H1 (cell line): ENCODE results near the gene USP24. TPM values are rescaled to one million over a fixed set of nuclear protein-coding genes. Genes with fewer than 3 reads are reported as not detected.

Experiments
- CTCF ChIA-PET: fragments of 300-600 bp; sonication (Branson Sonifier 250); formaldehyde crosslinking; loops from one replicate; lab custom pipeline; 2021; ENCODE audit not compliant: partially characterized antibody; lab: Charles Lee
- POLR2A ChIA-PET: fragments of 300-600 bp; sonication (Branson Sonifier 250); formaldehyde crosslinking; loops from one replicate; lab custom pipeline; 2021; ENCODE audit warnings: inconsistent platforms; ENCODE audit not compliant: partially characterized antibody; lab: Charles Lee
- DNase-seq, 2 experiments: peaks; one replicate each; pipeline versions ENCODE4 v3.0.0 to v3.0.0-alpha.2; 2010 to 2022; ENCODE audit warnings: low spot score in 2 of 2, low read depth in 1 of 2, mixed read lengths in 1 of 2
- FAIRE-seq: peaks from 2 replicates; lab custom pipeline; 2011; peaks lifted over from hg19 to GRCh38; lab: Jason Lieb, UNC
- H2AFZ ChIP-seq: 2 replicates; pipeline ENCODE4 v1.8.1; 2012; ENCODE audit warnings: low read length, inconsistent platforms
- H2AK5ac ChIP-seq: 2 replicates; pipeline ENCODE4 v1.6.1; 2013; ENCODE audit warnings: low read depth, low read length
- H2BK120ac ChIP-seq: replicated peaks from 2 replicates; pipeline ENCODE3; 2013; ENCODE audit warnings: low read depth, low read length, inconsistent platforms
- H2BK12ac ChIP-seq: 2 replicates; pipeline ENCODE4 v1.6.1; 2013; ENCODE audit warnings: low read depth, low read length
- H2BK15ac ChIP-seq: 2 replicates; pipeline ENCODE4 v1.6.1; 2013; ENCODE audit warnings: low read length
- H2BK20ac ChIP-seq: 2 replicates; pipeline ENCODE4 v1.6.1; 2013; ENCODE audit warnings: low read length
- H2BK5ac ChIP-seq: 2 replicates; pipeline ENCODE4 v1.6.1; 2013; ENCODE audit warnings: low read depth, low read length
- H3K14ac ChIP-seq: 2 replicates; pipeline ENCODE4 v1.6.1; 2013; ENCODE audit warnings: inconsistent platforms; ENCODE audit not compliant: insufficient read length
- H3K18ac ChIP-seq: 2 replicates; pipeline ENCODE4 v1.6.1; 2013; ENCODE audit warnings: low read length; ENCODE audit errors: extremely low read depth
- H3K23ac ChIP-seq: 2 replicates; pipeline ENCODE4 v1.6.1; 2013; ENCODE audit warnings: inconsistent platforms; ENCODE audit not compliant: insufficient read length
- H3K23me2 ChIP-seq: 2 replicates; pipeline ENCODE4 v1.6.1; 2013; ENCODE audit warnings: low read depth, low read length
- H3K27ac ChIP-seq: 2 replicates; pipeline ENCODE4 v1.6.1; 2011; ENCODE audit warnings: low read depth, low read length, inconsistent platforms
- H3K27me3 ChIP-seq, 4 experiments: replicated peaks in 1 of 4; 1 replicate in 1 of 4; 2 replicates in 3 of 4; pipeline versions ENCODE4 v1.6.1 to v1.8.1; 2011 to 2013; ENCODE audit warnings: low read length in 3 of 4, mild to moderate bottlenecking in 3 of 4, inconsistent platforms in 2 of 4, mixed read lengths in 2 of 4, moderate library complexity in 1 of 4; ENCODE audit not compliant: control insufficient read depth in 3 of 4, insufficient read depth in 3 of 4; ENCODE audit errors: extremely low read depth in 1 of 4
- H3K36me3 ChIP-seq, 4 experiments: 2 replicates each; pipeline versions ENCODE4 v1.6.1 to v1.8.1; 2011 to 2013; ENCODE audit warnings: mild to moderate bottlenecking in 4 of 4, low read length in 3 of 4, moderate library complexity in 2 of 4, control low read depth in 1 of 4, inconsistent platforms in 1 of 4; ENCODE audit not compliant: insufficient read depth in 4 of 4, control insufficient read depth in 2 of 4
- H3K4ac ChIP-seq: replicated peaks from 2 replicates; pipeline ENCODE3; 2013; ENCODE audit warnings: low read length, low read depth, mixed read lengths, inconsistent platforms; ENCODE audit not compliant: insufficient read length
- H3K4me1 ChIP-seq, 4 experiments: replicated peaks in 1 of 4; 1 replicate in 1 of 4; 2 replicates in 3 of 4; pipeline versions ENCODE4 v1.6.1 to v1.8.1; 2011 to 2013; ENCODE audit warnings: low read length in 3 of 4, inconsistent platforms in 2 of 4, mixed read lengths in 1 of 4; ENCODE audit not compliant: insufficient read depth in 4 of 4, control insufficient read depth in 3 of 4
- H3K4me2 ChIP-seq, 2 experiments: 2 replicates each; pipeline versions ENCODE4 v1.6.1 to v1.8.1; 2011 to 2013; ENCODE audit warnings: low read depth in 2 of 2, low read length in 2 of 2, control low read depth in 1 of 2, inconsistent platforms in 1 of 2, mild to moderate bottlenecking in 1 of 2; ENCODE audit not compliant: insufficient read depth in 1 of 2
- H3K4me3 ChIP-seq, 4 experiments: fragments of 200-600, 300-600 bp in 1 of 4; sonication (generic), shearing (Covaris generic), sonication (Bioruptor Twin) in 1 of 4; 2 replicates each; pipeline versions ENCODE4 v1.5.1 to v1.8.1; 2011 to 2016; ENCODE audit warnings: low read length in 4 of 4, low read depth in 3 of 4, control low read depth in 2 of 4, inconsistent platforms in 2 of 4, mild to moderate bottlenecking in 2 of 4, mixed read lengths in 1 of 4, moderate library complexity in 1 of 4; ENCODE audit not compliant: insufficient read depth in 2 of 4; ENCODE audit errors: extremely low read depth in 1 of 4
- H3K56ac ChIP-seq: replicated peaks from 2 replicates; pipeline ENCODE3; 2013; ENCODE audit warnings: low read depth, mild to moderate bottlenecking, mixed read lengths, low read length, inconsistent platforms; ENCODE audit not compliant: insufficient read length
- H3K79me1 ChIP-seq: 2 replicates; pipeline ENCODE4 v1.6.1; 2013; ENCODE audit warnings: low read depth, low read length, control low read depth
- H3K79me2 ChIP-seq, 2 experiments: 2 replicates each; pipeline versions ENCODE4 v1.6.1 to v1.8.1; 2012 to 2013; ENCODE audit warnings: low read length in 2 of 2, mild to moderate bottlenecking in 2 of 2, inconsistent platforms in 1 of 2; ENCODE audit not compliant: insufficient read depth in 2 of 2, control insufficient read depth in 1 of 2
- H3K9ac ChIP-seq, 4 experiments: replicated peaks in 1 of 4; 1 replicate in 1 of 4; 2 replicates in 3 of 4; pipeline versions ENCODE4 v1.6.1 to v1.8.1; 2011 to 2013; ENCODE audit warnings: low read depth in 3 of 4, low read length in 3 of 4, control low read depth in 2 of 4, mild to moderate bottlenecking in 2 of 4, moderate library complexity in 2 of 4, inconsistent platforms in 1 of 4; ENCODE audit errors: extremely low read depth in 1 of 4
- H3K9me3 ChIP-seq, 2 experiments: 2 replicates each; pipeline versions ENCODE4 v1.6.1 to v1.8.1; 2012 to 2013; ENCODE audit warnings: mild to moderate bottlenecking in 2 of 2, moderate library complexity in 2 of 2, control low read depth in 1 of 2, inconsistent platforms in 1 of 2, low read depth in 1 of 2, low read length in 1 of 2, mixed read lengths in 1 of 2; ENCODE audit not compliant: insufficient read depth in 2 of 2
- H4K20me1 ChIP-seq, 2 experiments: replicated peaks in 1 of 2; 2 replicates each; pipeline versions ENCODE3 to v1.8.1; 2011 to 2013; ENCODE audit warnings: inconsistent platforms in 2 of 2, low read length in 2 of 2, mild to moderate bottlenecking in 1 of 2; ENCODE audit not compliant: insufficient read depth in 2 of 2, control insufficient read depth in 1 of 2
- H4K5ac ChIP-seq: 2 replicates; pipeline ENCODE4 v1.6.1; 2013; ENCODE audit warnings: low read length, low read depth, mixed read lengths, inconsistent platforms; ENCODE audit not compliant: insufficient read length
- H4K8ac ChIP-seq: 2 replicates; pipeline ENCODE4 v1.8.0; 2013; ENCODE audit warnings: mild to moderate bottlenecking, moderate library complexity, low read length, inconsistent platforms; ENCODE audit not compliant: insufficient read depth; ENCODE audit errors: extremely low read depth
- H4K91ac ChIP-seq: replicated peaks from 2 replicates; pipeline ENCODE3; 2013; ENCODE audit warnings: low read length, mixed read lengths, inconsistent platforms; ENCODE audit not compliant: insufficient read length
- BCL11A ChIP-seq, 2 experiments: IDR thresholded peaks; one replicate each; pipeline ENCODE4 v1.6.1; 2011; ENCODE audit warnings: low read depth in 2 of 2, low read length in 2 of 2, mild to moderate bottlenecking in 2 of 2
- CTBP2 ChIP-seq: IDR thresholded peaks from 2 replicates; pipeline ENCODE4 v1.7.0; 2011; ENCODE audit warnings: borderline replicate concordance, mild to moderate bottlenecking, moderate library complexity, mixed read lengths, low read length; ENCODE audit not compliant: insufficient read depth, insufficient read length
- NANOG ChIP-seq: IDR thresholded peaks from 2 replicates; pipeline ENCODE4 v1.6.1; 2011; ENCODE audit warnings: low read length, low read depth, mild to moderate bottlenecking, inconsistent platforms; ENCODE audit not compliant: insufficient read depth, poor library complexity, severe bottlenecking
- PHF8 ChIP-seq: fragments of 200-600 bp; sonication (generic); conservative IDR thresholded peaks from 2 replicates; pipeline ENCODE4 v1.7.1; 2012; ENCODE audit warnings: low read depth, mild to moderate bottlenecking, inconsistent platforms, low read length, moderate library complexity
- POLR2A ChIP-seq, 2 experiments: IDR thresholded peaks; 1 replicate in 1 of 2; 2 replicates in 1 of 2; pipeline ENCODE4 v1.6.1; 2011; ENCODE audit warnings: low read depth in 2 of 2, low read length in 2 of 2, mild to moderate bottlenecking in 2 of 2; ENCODE audit errors: control extremely low read depth in 1 of 2
- SIN3A ChIP-seq, 2 experiments: IDR thresholded peaks in 1 of 2; conservative IDR thresholded peaks in 1 of 2; 2 replicates each; pipeline ENCODE4 v1.6.1; 2011 to 2012; ENCODE audit warnings: low read length in 2 of 2, improper control_type of control experiment in 1 of 2, low read depth in 1 of 2, mild to moderate bottlenecking in 1 of 2
- WGBS, 2 experiments: shearing (Covaris generic) in 1 of 2; methylation state at CpG; one replicate each; pipeline versions ENCODE4 v1.1.6 to v1.1.7; 2013 to 2015; ENCODE audit warnings: low lambda C conversion rate in 2 of 2, mixed read lengths in 2 of 2, inconsistent platforms in 1 of 2, low coverage in 1 of 2, missing lambda C conversion rate in 1 of 2; ENCODE audit not compliant: insufficient replicate concordance in 2 of 2, insufficient coverage in 1 of 2, insufficient read length in 1 of 2; ENCODE audit errors: extremely low coverage in 1 of 2, missing lambda C conversion rate in 1 of 2; 5-methylcytosine and 5-hydroxymethylcytosine counted together
- polyA plus RNA-seq, 7 experiments: library from polyadenylated mRNA; depleted of rRNA in 3 of 7; stranded (reverse) in 5 of 7; unstranded in 2 of 7; fragments of >200 nt in 5 of 7; fragments of 200-250 nt in 2 of 7; gene quantifications; 1 replicate in 5 of 7; 2 replicates in 1 of 7; 4 replicates in 1 of 7; pipeline versions ENCODE4 v1.2.1 to v1.2.3, GENCODE V29; 2011 to 2013; ENCODE audit warnings: missing spikeins in 2 of 7, mixed read lengths in 2 of 7
- total RNA-seq: library from RNA; stranded (reverse); fragmentation: NEBNext Ultra II Directional; extraction: Animal tissue kit (Norgen Biotek cat#: 25700); gene quantifications from 2 replicates; pipeline ENCODE4 v1.2.1, GENCODE V29; 2021
- TF ChIP-seq, protein P1 (sequence below): IDR thresholded peaks from 2 replicates; pipeline ENCODE4 v1.6.1; 2011; ENCODE audit warnings: low read length, improper control_type of control experiment

Gene USP24
- total and polyA plus RNA-seq, 2 of the 8 experiments (the other 6 are each of a cell fraction or from before 2014, with no cell fraction given), result 11.1 to 34.6 TPM

DNA sequence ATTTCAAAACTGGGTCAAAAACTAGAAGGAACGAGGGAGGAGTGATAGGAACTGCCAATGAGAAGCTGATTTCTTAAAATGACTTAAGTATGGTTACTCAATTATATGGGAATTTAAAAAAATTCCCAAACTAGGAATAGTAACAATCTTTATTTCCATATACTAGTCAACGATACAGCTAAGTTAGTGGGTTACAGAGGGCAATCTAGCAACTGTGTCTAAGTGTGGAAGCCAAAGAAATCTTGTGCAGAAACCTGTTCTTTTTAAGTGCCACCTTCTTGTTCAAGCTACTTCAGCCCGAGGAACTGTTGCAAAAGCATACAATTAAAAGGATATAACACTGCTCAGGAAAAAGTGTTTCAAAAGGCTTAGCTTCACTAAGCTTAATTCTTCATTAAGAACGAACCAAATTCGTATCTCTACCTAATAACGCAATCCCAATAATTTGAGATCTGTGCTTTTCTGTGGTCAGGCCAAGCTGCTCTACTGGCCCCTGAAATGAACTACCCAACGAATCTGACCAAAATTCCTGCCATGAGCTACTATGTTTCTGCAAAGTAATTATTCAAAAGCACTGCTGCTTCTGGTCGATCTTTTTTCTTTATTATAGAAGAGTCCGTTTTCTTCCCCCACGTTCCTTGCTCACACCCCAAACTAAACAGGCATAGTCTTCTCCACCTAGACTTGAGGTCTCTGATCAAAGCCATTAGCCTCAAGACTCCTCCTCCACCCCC is 1.8 kb downstream of the USP24 start:
- Histone ChIP-seq H3K27ac (no peak overlapping the region), H3K36me3 (no peaks in the 10 kb centered on the region; a peak in 1 of 8 replicates), H3K4me2 (peak overlapping the region; percentile 81 to 90), H3K14ac (no peak overlapping the region), H2BK15ac (no peak overlapping the region), H3K4me1 (peaks cover 0 to 18% (median 10%) of the 10 kb centered on the region in 4 experiments; a peak in 6 of 7 replicates), H3K23ac (no peak overlapping the region), H3K9me3 (no peaks in the 10 kb centered on the region), H2BK120ac (no peak overlapping the region), H4K8ac (no peak overlapping the region), H2BK20ac (peak overlapping the region; percentile 21; the same call in 1 of the 2 replicates), H2BK5ac (no peak overlapping the region; the same call in 1 of the 2 replicates), H2AK5ac (no peak overlapping the region), H2AFZ (no peak overlapping the region), H3K79me2 (peaks cover 4 to 56% of the 10 kb centered on the region in 2 experiments; a peak in 2 of 4 replicates), H4K20me1 (peaks cover 7 to 9% of the 10 kb centered on the region in 2 experiments), H3K79me1 (no peaks in the 10 kb centered on the region), H4K5ac (no peak overlapping the region), H4K91ac (no peak overlapping the region), H3K23me2 (peaks cover 16% of the 10 kb centered on the region), H3K18ac (no peak overlapping the region; the same call in 1 of the 2 replicates), H2BK12ac (no peak overlapping the region), H3K4ac (no peak overlapping the region), H3K4me3 (peak overlapping the region; percentile 60 to 92 (median 78); a peak in 7 of 8 replicates), H3K27me3 (peaks cover 0 to 3% (median 1%) of the 10 kb centered on the region in 4 experiments; a peak in 2 of 7 replicates), H3K56ac (no peak overlapping the region), H3K9ac (peak overlapping the region in 2 of 4 experiments; percentile 24 to 25; a peak in 3 of 7 replicates)
- TF ChIP-seq PHF8 (no peak), BCL11A (IDR thresholded peaks at IDR 0.05; ENCODE audit: low read depth in 2 of 2, low read length in 2 of 2) (no peak), NANOG (no peak), SIN3A (conservative IDR thresholded peaks at IDR 0.05 in 1 of 2, IDR thresholded peaks at IDR 0.05 in 1 of 2; ENCODE audit: low read depth in 1 of 2, low read length in 2 of 2) (no peak), CTBP2 (no peak), POLR2A (IDR thresholded peaks at IDR 0.05; ENCODE audit: control extremely low read depth in 1 of 2, low read depth in 2 of 2, low read length in 2 of 2) (0 out of 3 replicates have a peak, but pooled peaks of 1 of the 2 experiments have one; percentile 23)
- TF ChIP-seq, protein P1, sequence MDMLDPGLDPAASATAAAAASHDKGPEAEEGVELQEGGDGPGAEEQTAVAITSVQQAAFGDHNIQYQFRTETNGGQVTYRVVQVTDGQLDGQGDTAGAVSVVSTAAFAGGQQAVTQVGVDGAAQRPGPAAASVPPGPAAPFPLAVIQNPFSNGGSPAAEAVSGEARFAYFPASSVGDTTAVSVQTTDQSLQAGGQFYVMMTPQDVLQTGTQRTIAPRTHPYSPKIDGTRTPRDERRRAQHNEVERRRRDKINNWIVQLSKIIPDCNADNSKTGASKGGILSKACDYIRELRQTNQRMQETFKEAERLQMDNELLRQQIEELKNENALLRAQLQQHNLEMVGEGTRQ, result no peak
- 49% methylated on average over 10 of the region's 10 CpGs; no CpG with 5 or more reads in 1 of the 2 experiments for WGBS, 2 experiments
- CTCF ChIA-PET, result interaction anchor here (1.2 to 3.3 kb wide), 2 partner anchors 9 to 70 kb away, joined by 3 to 13 read pairs; no protein-coding TSS in a partner anchor
- DNase-seq (no peak), FAIRE-seq (no peak)
- POLR2A ChIA-PET, result interaction anchor here (0.7 to 4.6 kb wide), 6 partner anchors 9 to 41 kb away, joined by 3 to 24 read pairs (median 4); no protein-coding TSS in a partner anchor
